Osteoblast (primary cell): ENCODE measurements around the gene POLA1. TPM values are rescaled to one million over a fixed set of nuclear protein-coding genes. Genes with fewer than 3 reads are reported as not detected.
A peak's percentile ranks its signal among the peaks of the same experiment; 100 is the strongest.

Experiments
- DNase-seq: peaks from one replicate; pipeline ENCODE4 v3.0.0; 2011; ENCODE audit warnings: low spot score, mixed read lengths; ENCODE audit not compliant: insufficient read length; ENCODE audit errors: missing footprints
- H2AFZ ChIP-seq: 2 replicates; pipeline ENCODE4 v1.6.0; 2011; ENCODE audit warnings: mild to moderate bottlenecking, low read length
- H3K27ac ChIP-seq: 2 replicates; pipeline ENCODE4 v1.5.1; 2011; ENCODE audit warnings: mild to moderate bottlenecking, low read depth, low read length, moderate library complexity
- H3K27me3 ChIP-seq: 2 replicates; pipeline ENCODE4 v1.6.0; 2012; ENCODE audit warnings: mild to moderate bottlenecking, control low read depth, inconsistent platforms, low read length, moderate library complexity; ENCODE audit not compliant: insufficient read depth
- H3K36me3 ChIP-seq: 2 replicates; pipeline ENCODE4 v1.5.1; 2011; ENCODE audit warnings: mild to moderate bottlenecking, low read length, control low read depth, moderate library complexity; ENCODE audit not compliant: insufficient read depth
- H3K4me1 ChIP-seq: 2 replicates; pipeline ENCODE4 v1.5.1; 2011; ENCODE audit warnings: mild to moderate bottlenecking, low read length, control low read depth, moderate library complexity; ENCODE audit not compliant: insufficient read depth
- H3K4me2 ChIP-seq: 2 replicates; pipeline ENCODE4 v1.6.0; 2011; ENCODE audit warnings: mild to moderate bottlenecking, low read length; ENCODE audit not compliant: insufficient read depth
- H3K4me3 ChIP-seq: fragments of 200-600 bp; sonication (generic); 3 replicates; pipeline ENCODE4 v1.5.1; 2012; ENCODE audit warnings: mild to moderate bottlenecking, low read length, inconsistent platforms; ENCODE audit not compliant: insufficient read depth
- H3K79me2 ChIP-seq: 2 replicates; pipeline ENCODE4 v1.6.0; 2012; ENCODE audit warnings: mild to moderate bottlenecking, low read length, control low read depth, inconsistent platforms; ENCODE audit not compliant: insufficient read depth
- H3K9me3 ChIP-seq: 2 replicates; pipeline ENCODE4 v1.5.1; 2011; ENCODE audit warnings: low read depth, low read length, control low read depth
- H4K20me1 ChIP-seq: 2 replicates; pipeline ENCODE4 v1.6.0; 2012; ENCODE audit warnings: mild to moderate bottlenecking, low read length, control low read depth; ENCODE audit not compliant: insufficient read depth
- total RNA-seq: library from RNA; depleted of rRNA; stranded (reverse); fragments of >200 nt; gene quantifications from 2 replicates; pipeline ENCODE4 v1.2.3, GENCODE V29; 2012
- TF ChIP-seq, protein P1 (sequence below): IDR thresholded peaks from 2 replicates; pipeline ENCODE4 v1.5.1; 2011; ENCODE audit warnings: mild to moderate bottlenecking, low read depth, low read length, moderate library complexity; ENCODE audit errors: extremely low read depth

The POLA1 gene
- total RNA-seq, 1 donor, result 11.9 TPM

DNA sequence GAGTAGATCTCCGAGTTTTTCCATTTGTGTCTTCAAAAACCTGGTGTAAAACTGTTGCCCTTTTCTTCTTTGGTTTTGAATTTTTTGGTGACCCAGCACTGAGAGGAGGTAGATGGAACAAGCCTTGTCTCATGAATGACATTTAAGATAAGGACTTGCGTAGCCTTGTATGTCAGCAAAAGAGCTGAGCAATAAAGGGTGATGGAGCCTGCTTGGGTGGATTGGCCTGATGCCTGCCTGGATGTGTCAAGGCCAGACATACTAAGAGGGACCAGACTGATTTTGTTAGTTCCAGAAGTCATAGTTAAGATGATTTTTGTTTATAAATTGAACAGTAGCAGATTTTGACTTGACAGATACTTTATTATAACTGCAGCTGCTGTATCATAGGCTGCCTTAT lies 134.9 kb downstream of the POLA1 start:
- H3K4me3 ChIP-seq, result no peak overlapping the region
- no peaks in the 10 kb centered on the region for H3K4me1 ChIP-seq
- H3K27ac ChIP-seq, result no peak overlapping the region
- H2AFZ ChIP-seq, result no peak overlapping the region
- TF ChIP-seq, protein P1, sequence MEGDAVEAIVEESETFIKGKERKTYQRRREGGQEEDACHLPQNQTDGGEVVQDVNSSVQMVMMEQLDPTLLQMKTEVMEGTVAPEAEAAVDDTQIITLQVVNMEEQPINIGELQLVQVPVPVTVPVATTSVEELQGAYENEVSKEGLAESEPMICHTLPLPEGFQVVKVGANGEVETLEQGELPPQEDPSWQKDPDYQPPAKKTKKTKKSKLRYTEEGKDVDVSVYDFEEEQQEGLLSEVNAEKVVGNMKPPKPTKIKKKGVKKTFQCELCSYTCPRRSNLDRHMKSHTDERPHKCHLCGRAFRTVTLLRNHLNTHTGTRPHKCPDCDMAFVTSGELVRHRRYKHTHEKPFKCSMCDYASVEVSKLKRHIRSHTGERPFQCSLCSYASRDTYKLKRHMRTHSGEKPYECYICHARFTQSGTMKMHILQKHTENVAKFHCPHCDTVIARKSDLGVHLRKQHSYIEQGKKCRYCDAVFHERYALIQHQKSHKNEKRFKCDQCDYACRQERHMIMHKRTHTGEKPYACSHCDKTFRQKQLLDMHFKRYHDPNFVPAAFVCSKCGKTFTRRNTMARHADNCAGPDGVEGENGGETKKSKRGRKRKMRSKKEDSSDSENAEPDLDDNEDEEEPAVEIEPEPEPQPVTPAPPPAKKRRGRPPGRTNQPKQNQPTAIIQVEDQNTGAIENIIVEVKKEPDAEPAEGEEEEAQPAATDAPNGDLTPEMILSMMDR, result no peak
- H3K9me3 ChIP-seq, result no peaks in the 10 kb centered on the region
- H3K4me2 ChIP-seq, result no peak overlapping the region
- H3K36me3 ChIP-seq, result no peaks in the 10 kb centered on the region
- no peak for DNase-seq
- H3K27me3 ChIP-seq, result no peaks in the 10 kb centered on the region
- H3K79me2 ChIP-seq, result no peaks in the 10 kb centered on the region
- H4K20me1 ChIP-seq, result no peaks in the 10 kb centered on the region

DNA sequence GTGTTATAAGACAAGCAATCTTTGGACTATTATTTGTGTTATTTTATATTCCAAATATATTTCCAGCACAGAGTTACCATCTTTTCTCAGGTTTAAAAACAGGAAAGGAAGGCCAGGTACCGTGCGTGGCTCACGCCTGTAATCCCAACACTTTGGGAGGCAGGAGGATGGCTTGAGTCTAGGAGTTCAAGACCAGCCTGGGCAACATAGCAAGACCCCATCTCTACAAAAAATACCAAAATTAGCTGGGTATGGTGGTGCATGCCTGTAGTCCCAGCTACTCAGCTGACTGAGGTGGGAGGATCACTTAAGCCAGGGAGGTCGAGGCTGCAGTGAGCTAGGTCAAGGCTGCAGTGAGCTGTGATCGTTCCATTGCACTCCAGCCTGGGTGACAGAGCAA lies 140.0 kb downstream of the POLA1 start:
- TF ChIP-seq, protein P1, result no peak
- no peak for DNase-seq
- Histone ChIP-seq H3K36me3 (no peaks in the 10 kb centered on the region), H3K4me1 (no peaks in the 10 kb centered on the region), H3K27ac (no peak overlapping the region), H3K79me2 (no peaks in the 10 kb centered on the region), H3K4me2 (no peak overlapping the region), H3K27me3 (no peaks in the 10 kb centered on the region), H2AFZ (no peak overlapping the region), H3K4me3 (no peak overlapping the region), H3K9me3 (no peaks in the 10 kb centered on the region), H4K20me1 (no peaks in the 10 kb centered on the region)

DNA sequence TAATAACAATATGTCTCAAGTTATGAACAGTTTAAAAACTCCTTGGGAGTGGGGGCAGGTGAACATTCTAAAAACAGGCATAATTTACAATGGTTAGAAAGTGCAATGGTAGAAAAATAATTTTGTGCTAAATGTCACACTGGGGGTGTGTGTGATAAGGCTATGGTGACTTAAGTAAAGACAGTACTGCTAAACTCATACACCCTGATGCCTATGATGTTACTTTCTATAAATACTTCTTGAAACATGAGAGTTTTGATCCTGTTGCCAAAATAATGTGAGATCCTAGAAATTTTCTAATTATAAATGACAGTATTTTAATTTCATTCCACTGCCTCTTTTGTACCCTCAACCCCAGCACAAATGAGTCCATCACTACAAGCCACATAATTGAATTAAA lies 144.2 kb downstream of the POLA1 start:
- Histone ChIP-seq H3K27me3 (no peaks in the 10 kb centered on the region), H3K79me2 (no peaks in the 10 kb centered on the region), H3K9me3 (no peaks in the 10 kb centered on the region), H3K4me3 (no peak overlapping the region), H3K36me3 (no peaks in the 10 kb centered on the region), H4K20me1 (no peaks in the 10 kb centered on the region), H3K4me2 (no peak overlapping the region), H3K27ac (no peak overlapping the region), H3K4me1 (no peaks in the 10 kb centered on the region), H2AFZ (no peak overlapping the region)
- no peak for DNase-seq
- TF ChIP-seq, protein P1, result no peak

- H3K4me3 ChIP-seq, result no peak overlapping the region
- no peak for DNase-seq
- H3K4me2 ChIP-seq, result no peak overlapping the region
- no peak overlapping the region for H3K27ac ChIP-seq
- H3K9me3 ChIP-seq, result no peaks in the 10 kb centered on the region
- no peak overlapping the region for H2AFZ ChIP-seq
- no peaks in the 10 kb centered on the region for H3K4me1 ChIP-seq
- H4K20me1 ChIP-seq, result no peaks in the 10 kb centered on the region
- H3K27me3 ChIP-seq, result no peaks in the 10 kb centered on the region
- no peaks in the 10 kb centered on the region for H3K36me3 ChIP-seq
- TF ChIP-seq, protein P1, result peak; percentile 56
- no peaks in the 10 kb centered on the region for H3K79me2 ChIP-seq
Measured at GRCh38 chrX:24838629-24839028, 144.9 kb downstream of the POLA1 start.
